ENCODE results near the gene BEST3.
"Not testable (repeated sequence)": the region's sequence is repeated elsewhere in the genome, so short reads cannot be mapped to it uniquely, and the experiment has no call there.

BEST3 gene

DNA sequence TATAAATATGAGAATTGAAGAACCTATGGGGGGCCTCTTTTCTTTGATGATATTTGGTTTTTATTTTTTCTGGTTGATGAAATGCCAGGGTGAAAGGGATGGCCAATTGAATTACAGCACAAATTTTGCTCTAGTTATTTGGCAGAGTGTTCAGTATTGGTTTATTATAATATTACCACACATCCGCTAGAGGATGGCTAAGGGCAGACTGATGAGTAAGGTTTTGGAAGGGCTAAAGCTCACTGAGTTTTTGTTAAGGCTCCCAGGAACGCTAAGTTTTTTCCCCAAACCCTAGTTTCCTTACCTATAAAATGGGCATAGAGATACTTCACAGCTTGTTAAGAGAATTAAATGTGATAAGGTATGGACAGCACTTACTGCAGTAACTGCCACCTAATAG, 54.1 kb downstream of the BEST3 start:
- no peak for DNase-seq

GRCh38 chr12:69644511-69644910, 54.6 kb downstream of the BEST3 start:
- DNase-seq = no peak

GRCh38 chr12:69642531-69642930, 56.6 kb downstream of the BEST3 start:
- DNase-seq = no peak

DNA sequence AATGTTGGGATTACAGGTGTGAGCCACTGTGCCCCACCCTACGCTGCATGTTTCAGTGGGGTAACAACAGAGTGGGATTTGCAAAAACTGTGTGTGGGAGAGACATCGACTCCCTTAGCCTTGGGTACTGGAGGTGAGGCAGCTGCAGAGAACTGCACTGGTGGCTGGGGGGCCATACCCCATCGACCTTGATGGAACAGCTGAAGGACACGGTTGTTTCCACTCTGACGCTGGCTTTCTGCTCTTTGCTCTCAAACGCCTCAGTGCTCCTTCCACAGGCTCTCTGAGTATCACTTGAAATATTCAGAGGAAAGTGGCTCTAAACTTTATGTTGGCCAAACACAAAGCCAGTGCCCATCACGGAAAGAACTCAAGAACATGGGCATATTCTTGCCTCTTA, 57.6 kb downstream of the BEST3 start:
- DNase-seq = no peak

DNA sequence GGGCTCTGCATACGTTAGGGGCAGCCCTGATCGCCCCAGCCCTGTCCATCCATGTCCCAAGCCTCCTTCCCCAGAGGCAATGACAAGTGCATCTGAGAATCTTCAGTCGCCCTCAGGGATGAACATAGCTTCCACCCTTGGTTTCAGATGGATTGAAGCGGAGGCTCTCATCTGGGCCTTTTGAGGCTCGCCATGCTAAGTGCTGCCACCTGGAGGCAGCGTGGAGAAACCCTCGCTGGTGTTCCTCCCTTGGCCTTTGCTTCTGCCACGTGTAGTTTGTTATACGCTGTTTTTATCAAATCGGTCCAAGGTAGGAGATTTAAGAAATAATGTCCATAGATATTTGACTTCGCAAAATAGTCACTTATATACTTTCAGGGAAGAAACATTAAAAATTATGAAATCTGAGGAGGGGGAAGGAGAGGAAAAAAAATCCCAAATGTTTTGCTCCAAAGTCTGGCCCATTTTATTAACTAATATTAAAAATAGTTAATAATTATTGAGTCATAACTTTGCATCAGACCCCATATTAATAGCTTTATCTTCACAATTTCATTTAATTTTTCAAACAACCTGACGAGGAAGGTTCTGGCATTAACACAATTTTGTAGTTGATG, 59.6 kb downstream of the BEST3 start:
- DNase-seq = peak; percentile 78

GRCh38 chr12:69633061-69633460, 66.0 kb downstream of the BEST3 start:
- no peak for DNase-seq

DNA sequence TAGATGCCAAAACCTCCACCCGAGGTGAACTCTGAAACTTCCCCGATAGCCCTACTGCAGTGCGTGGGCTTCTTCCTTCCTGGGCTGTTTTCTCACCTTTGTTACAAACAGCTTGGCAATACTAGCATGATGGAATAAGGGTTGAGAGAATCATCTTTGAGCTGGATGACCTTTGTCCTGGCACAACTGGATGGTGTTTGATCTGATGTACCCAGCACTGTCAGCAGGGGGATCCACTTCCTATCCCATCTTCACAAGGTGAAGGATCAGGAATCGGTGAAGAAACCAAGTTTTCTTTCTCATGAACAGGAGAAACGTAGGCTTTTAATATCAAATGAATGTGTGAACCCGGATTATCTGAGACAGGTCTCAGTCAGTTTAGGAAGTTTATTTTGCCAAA, 68.9 kb downstream of the BEST3 start:
- no peak for DNase-seq

DNA sequence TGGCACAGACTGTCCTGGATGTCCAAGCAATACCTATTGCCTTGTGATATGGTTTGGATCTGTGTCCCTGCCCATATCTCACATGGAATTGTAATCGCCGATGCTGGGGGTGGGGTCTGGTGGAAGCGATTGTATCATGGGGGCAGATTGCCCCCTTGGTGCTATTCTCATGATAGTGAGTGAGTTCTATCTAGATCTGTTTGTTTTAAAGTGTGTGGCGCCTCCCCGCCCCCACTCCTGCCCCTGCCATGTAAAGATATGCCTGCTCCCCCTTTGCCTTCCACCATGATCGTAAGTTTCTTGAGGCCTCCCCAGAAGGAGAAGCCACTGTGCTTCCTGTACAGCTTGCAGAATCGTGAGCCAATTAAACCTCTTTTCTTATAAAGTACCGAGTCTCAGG, 71.6 kb downstream of the BEST3 start:
- no peak for DNase-seq

DNA sequence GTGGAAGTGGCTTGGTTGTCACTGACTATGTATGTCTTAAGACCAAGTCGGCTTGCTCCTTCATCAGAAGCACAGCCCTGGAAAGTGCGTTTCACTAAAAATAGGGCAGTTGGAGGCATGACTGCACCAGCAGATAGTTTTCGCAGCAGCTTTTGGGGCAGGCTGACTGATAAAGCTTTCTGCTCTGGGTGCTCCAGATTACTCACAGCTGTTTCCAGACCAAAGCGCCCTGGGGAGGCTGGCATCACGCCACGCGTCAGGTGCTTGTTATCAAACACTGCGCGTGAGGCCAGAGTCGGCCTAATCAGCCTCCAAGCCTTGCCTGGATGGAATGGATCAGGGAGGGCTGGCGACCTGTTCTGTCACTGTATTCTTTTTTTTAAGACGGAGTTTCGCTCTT, 75.1 kb downstream of the BEST3 start:
- no peak for DNase-seq

DNA sequence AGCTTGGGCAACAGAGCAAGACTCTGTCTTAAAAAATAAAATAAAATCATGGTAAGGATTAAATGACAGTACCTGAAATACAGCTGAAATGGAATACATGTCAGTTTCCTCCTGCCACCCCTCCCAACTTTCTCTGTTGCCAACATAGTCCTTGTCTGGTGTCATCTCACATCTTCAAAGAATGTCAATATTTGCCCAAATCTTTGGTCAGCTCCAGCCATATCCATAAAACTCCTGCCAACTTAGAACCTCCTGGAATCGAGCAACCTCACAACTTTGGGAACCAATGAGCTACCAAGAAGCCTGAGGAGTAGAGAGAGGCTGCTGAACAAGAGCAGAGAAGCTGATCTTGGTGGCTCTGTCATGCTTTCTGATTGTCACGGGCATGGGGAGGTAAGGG, 77.6 kb downstream of the BEST3 start:
- no peak for DNase-seq

GRCh38 chr12:69620921-69621320, 78.2 kb downstream of the BEST3 start:
- DNase-seq = no peak

- DNase-seq = no peak
Observed at GRCh38 chr12:69620077-69620476, 79.0 kb downstream of the BEST3 start.

DNA sequence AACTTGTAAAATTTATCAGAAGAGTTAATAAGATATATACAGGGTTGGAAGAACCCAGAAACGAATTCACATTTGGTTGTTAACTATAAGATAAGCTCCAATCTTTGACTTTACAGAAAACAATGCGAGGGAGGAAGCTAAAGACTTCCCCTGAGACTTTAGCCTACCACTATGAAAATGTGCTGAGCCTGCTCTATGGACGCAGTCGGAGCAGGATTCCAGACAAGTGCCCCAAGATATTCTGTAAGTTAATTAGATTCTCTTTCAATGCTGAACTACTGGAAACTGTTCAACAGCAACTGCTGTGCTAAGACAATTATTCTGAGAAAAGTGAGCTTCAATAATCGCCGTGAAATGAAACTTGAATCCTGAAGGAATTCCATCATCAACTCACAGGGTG, 80.1 kb downstream of the BEST3 start:
- no peak for DNase-seq

DNA sequence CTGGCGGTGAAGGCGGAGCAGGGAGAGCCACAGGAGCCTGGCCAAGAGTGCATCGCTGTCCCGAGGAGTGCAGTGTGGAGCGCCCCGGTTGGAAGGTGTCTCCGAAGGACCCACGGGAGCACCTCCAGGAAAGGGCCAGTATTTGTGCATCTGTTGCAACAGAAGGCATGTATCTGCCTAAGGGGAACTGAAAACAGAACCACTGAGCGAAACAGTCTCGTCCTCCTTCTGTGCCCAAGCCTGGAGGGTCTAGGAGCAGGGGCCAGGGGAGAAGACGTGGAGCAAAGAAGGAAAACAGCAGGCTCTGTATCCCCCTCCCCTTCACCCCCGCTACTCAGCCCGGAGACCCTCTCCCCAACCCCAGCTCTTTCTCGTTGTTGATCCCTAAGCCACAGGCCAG, 83.1 kb downstream of the BEST3 start:
- no peak for DNase-seq

GRCh38 chr12:69613351-69613750, 85.8 kb downstream of the BEST3 start:
- DNase-seq = no peak

DNA sequence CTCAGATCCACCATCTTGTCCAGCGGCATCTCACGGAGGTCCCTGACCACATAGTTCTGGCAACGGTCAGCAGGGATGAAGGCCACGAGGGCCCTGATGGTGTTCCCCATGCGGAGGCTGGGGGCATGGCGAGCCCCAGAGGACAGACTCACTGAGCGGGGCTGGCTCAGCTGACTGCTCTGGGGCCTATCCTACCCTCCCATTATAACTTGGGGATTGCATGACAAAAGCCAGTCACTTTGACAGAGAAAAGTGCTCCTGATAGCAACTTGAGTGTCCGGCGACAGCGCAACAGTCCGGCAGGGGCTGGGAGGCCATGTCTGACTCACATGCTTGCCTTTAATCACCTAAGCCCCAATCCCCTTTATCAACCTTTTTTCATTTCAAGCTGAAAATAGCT, 88.4 kb downstream of the BEST3 start, which contains the start of gene LRRC10:
LRRC10 (minus strand) TSS at position 179 of the 400 bp plus-strand sequence; CDS start at position 110, 69 bp downstream.
- no peak for DNase-seq

- DNase-seq = no peak
Observed at GRCh38 chr12:69610126-69610525, 89.0 kb downstream of the BEST3 start.

GRCh38 chr12:69608114-69608513, 91.0 kb downstream of the BEST3 start:
- DNase-seq = no peak

DNA sequence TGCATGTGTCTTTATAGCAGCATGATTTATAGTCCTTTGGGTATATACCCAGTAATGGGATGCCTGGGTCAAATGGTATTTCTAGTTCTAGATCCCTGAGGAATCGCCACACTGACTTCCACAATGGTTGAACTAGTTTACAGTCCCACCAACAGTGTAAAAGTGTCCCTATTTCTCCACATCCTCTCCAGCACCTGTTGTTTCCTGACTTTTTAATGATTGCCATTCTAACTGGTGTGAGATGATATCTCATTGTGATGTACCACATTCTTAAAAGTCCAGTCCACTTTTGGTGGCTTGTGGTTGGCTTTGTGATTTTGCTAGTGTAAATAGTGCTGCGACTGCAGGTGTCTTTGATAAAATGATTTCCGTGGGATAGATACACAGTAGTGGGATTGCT, 94.8 kb downstream of the BEST3 start:
- not testable (repeated sequence) for DNase-seq

All from stimulated activated CD4-positive, alpha-beta T cell treated with anti-CD3 and anti-CD28 coated beads, Interleukin-15, amount 100 ng/mL, for 24 hours (primary cell).